Amygdala (tissue), 56 donors: ENCODE measurements around the gene APOL6.

Experiments used
- DNase-seq, 56 donors: peaks; one replicate each; lab custom pipeline; 2025; lab: John Stamatoyannopoulos, UW

The APOL6 gene

DNA sequence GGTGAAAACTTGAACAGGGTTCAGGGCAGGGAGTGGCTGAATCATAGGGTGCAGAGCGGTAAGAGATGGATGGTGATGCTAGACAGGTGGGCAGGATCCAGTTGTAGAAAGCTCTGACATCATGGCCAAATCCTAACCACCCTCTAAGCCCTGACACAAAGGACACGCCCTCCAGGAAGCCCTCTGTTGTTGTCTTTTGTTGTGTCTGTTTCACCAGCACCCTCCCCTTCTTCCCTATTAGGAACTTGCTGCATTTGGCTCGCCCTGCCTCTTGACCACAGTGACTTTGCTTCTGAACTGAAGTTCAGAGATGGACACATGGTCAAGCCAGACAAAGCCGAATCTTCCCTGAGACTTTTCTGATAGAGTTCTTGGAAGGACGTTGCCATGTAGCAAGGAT lies 14.2 kb upstream of the APOL6 start:
- DNase-seq: no peak

DNA sequence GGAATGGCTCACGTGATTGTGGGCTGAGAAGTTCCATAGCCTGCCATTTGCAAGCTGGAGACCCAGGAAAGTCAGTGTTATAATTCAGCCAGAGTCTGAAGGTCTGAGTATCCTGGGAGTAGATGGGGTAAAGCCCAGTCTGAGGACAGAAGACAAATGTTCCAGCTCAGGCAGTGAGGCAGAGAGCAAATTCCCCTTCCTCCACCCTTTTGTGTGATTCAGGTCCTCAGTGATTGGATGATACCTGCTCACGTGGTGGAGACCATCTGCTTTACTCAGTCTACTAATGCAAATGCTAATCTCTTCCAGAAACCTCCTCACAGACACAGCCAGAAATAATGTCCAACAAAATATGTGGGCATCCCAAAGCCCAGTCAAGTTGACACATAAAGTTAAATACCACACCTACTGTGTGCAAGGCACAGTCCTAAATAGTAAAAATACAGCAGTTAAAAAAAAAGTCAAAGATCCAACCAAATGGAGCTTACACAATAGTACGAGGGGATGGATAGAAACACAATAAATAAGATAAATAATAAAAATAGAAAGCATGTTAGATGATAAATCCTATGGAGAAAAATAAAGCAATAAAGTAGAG lies 13.2 kb upstream of the APOL6 start:
- DNase-seq: no peak

- no peak for DNase-seq
Measured at GRCh38 chr22:35637254-35637653, 11.0 kb upstream of the APOL6 start.

DNA sequence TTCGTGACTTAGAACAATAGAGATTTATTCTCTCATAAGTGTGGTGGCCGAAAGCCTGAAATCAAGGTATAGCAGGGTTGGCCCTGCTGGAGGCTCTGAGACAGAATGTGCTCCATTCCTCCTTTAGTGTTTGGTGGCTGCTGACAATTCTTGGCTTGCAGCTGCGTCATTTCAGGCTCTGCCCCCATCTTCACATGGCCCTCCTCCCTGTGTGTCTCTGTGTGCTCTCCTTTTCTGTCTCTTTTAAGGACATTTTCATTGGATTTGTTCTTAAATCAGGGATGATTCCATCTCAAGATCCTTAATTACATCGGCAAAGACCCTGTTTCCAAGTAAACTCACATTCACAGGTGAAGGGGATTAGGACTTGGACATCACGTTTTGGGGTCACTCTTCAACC lies 10.2 kb upstream of the APOL6 start:
- DNase-seq: no peak

DNA sequence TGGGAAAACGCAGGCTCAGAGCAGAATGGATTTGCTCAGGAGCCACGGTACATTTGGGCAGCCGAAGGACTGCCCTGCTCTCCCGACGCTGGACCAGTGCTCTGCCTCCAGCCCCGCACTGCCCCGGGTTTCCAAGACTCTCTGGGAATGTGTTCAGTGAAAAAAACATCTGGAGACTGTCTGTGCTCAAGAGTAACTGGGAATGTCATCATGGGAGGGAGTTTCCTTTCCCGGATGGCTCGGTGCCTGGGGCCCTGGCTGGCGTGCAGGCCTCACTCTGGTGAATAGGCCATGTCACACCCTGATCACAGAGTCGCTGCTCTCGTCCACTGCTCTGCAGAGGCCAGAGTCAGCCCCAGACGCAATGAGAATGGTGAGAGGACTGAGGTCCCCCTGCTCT lies 9.8 kb upstream of the APOL6 start:
- DNase-seq: peak in 25 of 56 donors; percentile 6 to 52 (median 32)

DNA sequence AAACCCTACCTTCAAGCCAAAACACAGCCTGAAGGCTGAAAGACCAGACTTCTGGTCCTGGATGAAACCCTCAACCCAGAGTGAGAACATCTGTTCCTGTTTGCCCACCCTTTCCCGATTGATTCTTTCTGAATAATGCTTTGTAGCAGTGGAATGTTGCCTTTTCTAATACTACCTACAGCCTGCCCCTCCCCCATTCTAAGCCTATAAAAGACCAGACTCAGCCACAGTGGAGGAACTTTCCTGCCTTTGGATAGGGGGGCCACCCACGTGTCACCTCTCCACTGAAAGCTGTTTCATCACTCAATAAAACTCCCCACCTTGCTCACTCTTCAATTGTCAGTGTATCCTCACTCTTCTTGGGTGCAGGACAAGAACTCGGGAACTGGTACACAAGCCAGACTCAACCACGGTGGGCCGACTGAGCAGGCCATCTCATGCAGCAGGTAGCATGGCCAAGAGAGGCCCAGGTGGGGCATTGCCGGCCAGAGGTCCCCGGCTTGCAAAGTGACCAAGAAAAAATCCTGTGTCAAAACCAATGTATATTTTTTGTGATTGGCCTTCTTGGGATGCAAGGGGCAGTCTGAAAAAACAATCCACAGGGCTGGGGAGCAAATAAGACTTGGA lies 6.6 kb upstream of the APOL6 start:
- no peak for DNase-seq

- no peak for DNase-seq
Measured at GRCh38 chr22:35642305-35642741, 5.9 kb upstream of the APOL6 start.

- DNase-seq: no peak
Measured at GRCh38 chr22:35643991-35644390, 4.3 kb upstream of the APOL6 start.

GRCh38 chr22:35645646-35646045 lies 2.6 kb upstream of the APOL6 start:
- DNase-seq: no peak

- peak in 1 of 56 donors; percentile 3 for DNase-seq
Measured at GRCh38 chr22:35649026-35649553, 844 bp downstream of the APOL6 start.

DNA sequence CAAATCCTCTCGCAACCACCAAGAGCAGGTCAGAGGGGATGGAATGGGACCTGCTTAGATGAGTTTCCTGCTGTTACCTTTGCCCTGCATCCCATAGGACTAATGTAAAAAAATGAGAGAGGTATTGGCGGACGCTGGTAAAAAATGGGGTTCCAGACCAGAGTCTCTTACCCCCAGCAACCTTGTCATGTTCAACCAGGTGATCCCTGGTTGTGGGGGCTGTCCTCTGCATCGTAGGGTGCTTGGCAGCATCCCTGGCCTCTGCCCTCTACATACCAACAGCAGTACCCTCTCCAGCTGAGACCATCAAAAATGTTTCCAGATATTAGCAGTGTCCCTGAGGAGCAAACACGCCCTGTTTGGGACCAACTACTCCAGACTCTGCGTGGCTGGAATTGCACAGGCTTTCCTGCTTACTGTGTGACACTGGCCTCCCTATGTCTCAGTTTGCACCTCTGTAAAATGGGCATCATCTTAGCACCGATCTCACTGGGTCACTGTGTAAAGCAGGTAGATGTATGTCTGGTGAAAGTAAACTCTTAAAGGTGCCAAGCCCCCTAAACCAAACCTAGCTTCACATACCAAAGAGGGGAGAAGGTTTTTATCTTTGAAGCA lies 1.5 kb downstream of the APOL6 start:
- DNase-seq: no peak

DNA sequence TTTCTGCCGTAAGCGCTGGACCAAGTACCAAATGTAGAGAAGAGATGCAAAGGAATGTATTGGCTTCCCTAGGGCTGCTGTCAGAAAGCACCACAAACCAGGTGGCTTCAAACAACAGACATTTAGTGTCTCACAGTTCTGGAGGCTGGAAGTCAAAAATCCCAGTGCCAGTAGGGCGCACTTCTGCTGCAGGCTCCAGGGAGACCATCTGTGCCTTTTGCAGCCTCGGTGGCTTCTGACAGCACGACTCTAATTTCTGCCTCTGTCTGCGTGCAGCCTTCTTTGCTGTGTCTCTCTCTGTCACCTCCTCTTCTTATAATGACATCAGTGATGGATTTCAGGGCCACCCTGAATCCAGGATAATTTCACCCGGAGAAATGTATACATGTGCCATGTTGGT lies 2.8 kb downstream of the APOL6 start:
- DNase-seq: no peak

GRCh38 chr22:35653824-35654223 lies 5.6 kb downstream of the APOL6 start:
- DNase-seq: no peak

DNA sequence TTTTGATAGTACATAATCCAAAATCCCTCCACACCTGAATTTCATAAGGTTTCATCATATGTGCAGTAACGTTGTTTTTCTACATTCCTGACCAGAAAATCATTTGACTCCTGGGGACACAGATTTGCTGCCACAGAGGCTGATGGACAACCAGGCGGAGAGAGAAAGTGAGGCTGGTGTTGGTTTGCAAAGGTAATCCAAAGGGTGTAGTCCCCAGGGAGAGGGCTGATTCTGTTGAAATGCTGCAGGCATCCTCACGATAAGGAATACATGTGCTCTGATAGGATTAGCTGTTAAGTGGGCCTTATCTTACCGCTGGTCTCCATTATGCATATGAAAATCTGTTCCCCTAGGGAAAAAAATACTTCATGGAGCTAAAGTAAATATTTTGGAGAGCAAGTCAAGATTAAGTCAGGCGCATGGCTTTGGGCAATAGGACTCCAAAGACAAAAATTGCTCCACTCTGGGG lies 8.1 kb downstream of the APOL6 start:
- no peak for DNase-seq

DNA sequence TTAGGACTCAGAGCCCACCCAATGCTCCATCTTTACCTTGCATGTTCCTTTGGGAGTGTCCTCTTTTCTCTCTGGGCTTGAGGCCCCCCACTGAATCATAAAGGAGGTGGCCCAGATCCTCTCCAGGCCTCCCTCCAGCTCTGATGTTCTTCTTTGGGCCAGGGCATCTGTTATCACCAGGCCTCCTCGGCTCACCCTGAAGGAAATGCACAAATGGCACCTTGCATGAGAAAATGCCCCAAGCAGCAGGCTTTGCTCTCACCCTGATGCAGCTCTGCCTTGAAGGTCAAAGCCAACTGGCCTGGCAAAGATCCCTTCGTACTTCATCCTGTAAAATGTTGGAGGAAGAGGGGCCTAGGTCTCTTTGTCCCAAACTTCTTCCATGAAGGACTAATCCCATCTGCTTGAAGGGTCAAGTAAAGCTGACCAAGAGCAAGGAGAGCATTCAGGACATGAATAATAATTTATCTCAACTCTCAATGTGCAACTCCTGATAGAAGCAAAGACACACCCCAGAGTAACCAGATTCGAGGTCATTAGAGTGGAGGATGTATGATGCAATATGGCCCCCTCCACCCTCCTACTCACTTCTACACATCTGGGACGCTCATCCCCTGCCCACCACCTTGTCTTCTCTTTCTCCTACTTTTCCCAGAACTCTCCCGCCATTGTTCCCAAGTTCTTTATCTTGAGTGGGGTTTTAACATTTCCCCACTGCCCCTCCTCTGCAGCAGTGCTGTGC lies 9.5 kb downstream of the APOL6 start:
- no peak for DNase-seq

- no peak for DNase-seq
Measured at GRCh38 chr22:35660291-35661127, 12.3 kb downstream of the APOL6 start.

DNA sequence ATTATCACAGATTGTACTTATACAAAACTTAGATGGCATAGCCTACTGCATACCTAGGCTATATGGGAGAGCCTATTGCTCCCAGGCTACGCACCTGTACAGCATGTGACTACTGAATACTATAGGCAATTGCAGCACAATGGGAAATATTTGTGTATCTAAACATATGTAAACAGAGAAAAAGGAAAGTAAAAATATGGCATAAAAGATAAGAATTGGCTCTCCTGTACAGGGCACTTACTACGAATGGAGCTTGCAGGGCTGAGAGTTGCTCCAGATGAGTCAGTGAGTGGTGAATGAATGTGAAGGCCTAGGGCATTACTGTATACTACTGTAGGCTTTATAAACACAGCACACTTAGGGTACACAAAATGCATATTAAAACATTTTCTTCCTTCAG lies 13.2 kb downstream of the APOL6 start:
- DNase-seq: no peak

- DNase-seq: no peak
Measured at GRCh38 chr22:35662914-35663313, 14.7 kb downstream of the APOL6 start.

- no peak for DNase-seq
Measured at GRCh38 chr22:35663371-35663770, 15.1 kb downstream of the APOL6 start.

GRCh38 chr22:35664955-35665587 lies 16.8 kb downstream of the APOL6 start:
- no peak for DNase-seq
